ENCODE data around the gene CELSR1.

CELSR1 gene

GRCh38 chr22:46457502-46458488 is 79.6 kb downstream of the CELSR1 start:
- no peak for DNase-seq

GRCh38 chr22:46456818-46457163 is 80.6 kb downstream of the CELSR1 start:
- DNase-seq = no peak

GRCh38 chr22:46455446-46455845 is 82.0 kb downstream of the CELSR1 start:
- no peak for DNase-seq

- no peak for DNase-seq
Measured at GRCh38 chr22:46454504-46455269, 82.7 kb downstream of the CELSR1 start.

- DNase-seq = no peak
Measured at GRCh38 chr22:46453829-46454503, 83.5 kb downstream of the CELSR1 start.

GRCh38 chr22:46453006-46453828 is 84.2 kb downstream of the CELSR1 start:
- no peak for DNase-seq

- no peak for DNase-seq
Measured at GRCh38 chr22:46452195-46453005, 85.0 kb downstream of the CELSR1 start.

GRCh38 chr22:46451741-46452140 is 85.7 kb downstream of the CELSR1 start:
- DNase-seq = no peak

- no peak for DNase-seq
Measured at GRCh38 chr22:46450931-46451561, 86.4 kb downstream of the CELSR1 start.

- no peak for DNase-seq
Measured at GRCh38 chr22:46449974-46450745, 87.3 kb downstream of the CELSR1 start.

GRCh38 chr22:46449116-46449691 is 88.2 kb downstream of the CELSR1 start:
- no peak for DNase-seq

GRCh38 chr22:46448333-46448732 is 89.1 kb downstream of the CELSR1 start:
- no peak for DNase-seq

GRCh38 chr22:46447906-46448305 is 89.5 kb downstream of the CELSR1 start:
- no peak for DNase-seq

- DNase-seq = no peak
Measured at GRCh38 chr22:46446799-46447198, 90.6 kb downstream of the CELSR1 start.

GRCh38 chr22:46445771-46446420 is 91.5 kb downstream of the CELSR1 start:
- no peak for DNase-seq

GRCh38 chr22:46444390-46444854 is 93.0 kb downstream of the CELSR1 start:
- no peak for DNase-seq

GRCh38 chr22:46443850-46444389 is 93.5 kb downstream of the CELSR1 start:
- no peak for DNase-seq

- DNase-seq = no peak
Measured at GRCh38 chr22:46442217-46442853, 95.1 kb downstream of the CELSR1 start.
